GM12891 (cell line): Measurements from ENCODE around the gene EDC3.

Source experiments
- POLR2A ChIP-seq: IDR thresholded peaks from 2 replicates; pipeline ENCODE4 v1.6.1; 2011; ENCODE audit warnings: low read depth, low read length, control low read depth
- POLR2AphosphoS5 ChIP-seq: IDR thresholded peaks from 2 replicates; pipeline ENCODE4 v1.6.1; 2011; ENCODE audit warnings: low read depth, low read length, control low read depth
- POU2F2 ChIP-seq: IDR thresholded peaks from 2 replicates; pipeline ENCODE4 v1.6.1; 2011; ENCODE audit warnings: low read depth, mild to moderate bottlenecking, control low read depth, low read length, moderate library complexity
- TAF1 ChIP-seq: IDR thresholded peaks from 2 replicates; pipeline ENCODE4 v1.6.1; 2011; ENCODE audit warnings: low read depth, low read length, control low read depth

DNA sequence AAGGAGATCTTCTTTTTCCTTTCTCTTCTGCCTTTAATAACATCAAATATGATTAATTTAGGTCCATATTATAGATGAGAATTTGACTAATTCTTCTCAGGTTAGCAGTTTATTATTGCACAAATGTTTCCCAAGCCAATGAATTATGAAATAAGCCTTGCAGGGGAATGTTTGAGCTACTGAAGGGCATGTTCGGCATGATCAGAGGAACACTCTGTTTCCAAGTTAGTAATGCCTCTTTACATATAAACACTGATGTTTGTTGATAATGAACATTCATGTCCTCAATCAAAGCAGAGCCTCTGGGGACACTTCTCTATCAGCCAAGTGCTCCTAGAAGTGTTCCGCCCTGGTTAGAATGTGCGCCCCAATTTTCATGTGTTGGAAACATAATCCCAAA, 39.5 kb upstream of the EDC3 start:
- TF ChIP-seq POLR2A = no peak
- no peak for TF ChIP-seq TAF1
- TF ChIP-seq POLR2AphosphoS5 = no peak
- TF ChIP-seq POU2F2 = no peak
